Measurements from ENCODE around the gene RIPK4. TPM values are rescaled to one million over a fixed set of nuclear protein-coding genes. Genes with fewer than 3 reads are reported as not detected.
"Not testable (repeated sequence)": the region's sequence is repeated elsewhere in the genome, so short reads cannot be mapped to it uniquely, and the experiment has no call there.

Gene RIPK4
- polyA plus RNA-seq, 1 donor = 14.4 TPM

DNA sequence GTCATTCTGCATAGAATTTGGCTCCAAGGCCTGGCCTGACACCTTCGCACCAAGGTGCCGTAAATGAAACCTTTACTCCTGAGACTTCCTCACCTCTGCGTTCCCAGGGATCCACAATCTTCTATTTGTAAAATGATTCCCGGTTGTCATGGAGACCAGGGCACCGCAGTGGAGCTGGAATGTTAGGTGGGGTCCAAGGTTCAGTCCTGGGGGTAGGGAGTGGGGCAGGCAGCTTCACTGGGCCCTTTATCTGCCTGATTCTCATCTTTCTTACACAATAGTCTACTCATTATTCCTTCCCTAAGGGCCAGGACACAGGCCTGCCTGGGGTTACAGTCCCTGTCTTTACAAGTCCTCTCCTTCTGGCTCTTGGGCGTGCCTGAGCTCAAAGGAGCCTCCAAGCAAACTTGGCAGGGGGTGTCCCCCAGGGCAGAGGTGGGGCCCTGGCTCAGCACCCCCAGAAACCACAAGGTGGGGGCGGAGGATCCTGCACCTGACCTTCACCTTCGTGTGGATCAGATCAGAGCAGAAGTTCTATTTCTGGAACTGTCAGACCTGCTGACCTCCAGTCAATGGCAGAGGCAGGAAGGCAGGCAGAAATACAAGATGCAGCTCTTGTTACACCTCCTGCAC lies 51.1 kb downstream of the RIPK4 start:
- DNase-seq = peak; percentile 39

DNA sequence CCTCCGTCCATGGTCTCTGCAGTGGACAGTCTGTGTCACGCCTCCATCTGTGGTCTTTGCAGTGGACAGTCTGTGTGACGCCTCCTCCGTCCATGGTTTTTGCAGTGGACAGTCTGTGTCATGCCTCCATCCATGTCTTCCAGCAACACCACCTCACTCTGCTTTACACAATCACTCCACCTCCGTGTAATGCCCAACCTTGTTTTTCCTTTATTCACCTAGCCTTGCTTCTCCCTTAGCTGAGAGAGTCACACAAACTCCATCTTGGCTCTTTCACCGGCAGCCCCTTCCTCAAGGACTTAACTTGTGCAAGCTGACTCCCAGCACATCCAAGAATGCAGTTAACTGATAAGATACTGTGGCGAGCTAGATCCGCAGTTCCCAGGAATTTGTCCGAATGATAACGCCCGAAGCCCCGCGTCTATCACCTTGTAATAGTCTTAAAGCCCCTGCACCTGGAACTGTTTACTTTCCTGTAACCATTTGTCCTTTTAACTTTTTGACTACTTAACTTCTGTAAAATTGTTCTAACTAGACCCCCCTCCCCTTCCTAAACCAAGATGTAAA lies 52.5 kb downstream of the RIPK4 start:
- DNase-seq = not testable (repeated sequence)

DNA sequence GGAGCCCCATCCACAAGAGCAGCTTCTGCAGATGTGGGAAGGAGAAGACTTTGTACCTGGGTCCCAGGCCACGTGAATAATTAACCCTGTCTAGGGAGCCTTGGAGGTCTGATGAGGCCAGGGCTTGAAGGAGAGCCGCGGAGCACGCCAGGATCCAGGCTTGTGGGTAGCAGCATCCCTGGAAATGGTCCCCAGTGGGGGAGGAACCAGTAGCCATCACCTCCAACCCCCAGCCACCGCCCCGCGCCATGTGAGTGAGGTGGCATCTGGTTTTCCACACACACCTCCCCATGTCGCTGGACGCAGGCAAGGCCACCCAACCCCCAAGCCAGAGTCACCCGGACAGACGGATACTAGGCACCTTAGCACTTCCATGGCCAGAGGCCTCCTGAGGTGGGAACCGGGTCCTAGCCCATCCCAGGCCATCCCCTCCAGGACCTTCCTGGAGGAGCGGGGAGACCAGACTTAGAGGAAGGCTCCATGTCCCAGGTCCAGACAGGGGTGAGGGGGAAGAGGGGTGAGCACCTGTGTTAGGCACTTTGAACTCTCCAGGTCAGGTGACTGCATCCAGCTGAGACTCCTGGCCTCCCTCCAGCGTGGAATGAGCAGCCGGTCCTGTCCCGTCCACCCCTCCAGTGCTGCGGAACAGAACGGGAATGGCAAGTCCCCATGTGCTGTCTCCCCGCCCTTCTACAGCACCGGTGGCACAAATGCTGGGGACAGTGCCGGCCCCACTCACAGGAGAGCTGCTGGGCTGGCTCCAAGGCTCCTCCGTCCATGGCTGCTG lies 53.2 kb downstream of the RIPK4 start:
- no peak for DNase-seq

DNA sequence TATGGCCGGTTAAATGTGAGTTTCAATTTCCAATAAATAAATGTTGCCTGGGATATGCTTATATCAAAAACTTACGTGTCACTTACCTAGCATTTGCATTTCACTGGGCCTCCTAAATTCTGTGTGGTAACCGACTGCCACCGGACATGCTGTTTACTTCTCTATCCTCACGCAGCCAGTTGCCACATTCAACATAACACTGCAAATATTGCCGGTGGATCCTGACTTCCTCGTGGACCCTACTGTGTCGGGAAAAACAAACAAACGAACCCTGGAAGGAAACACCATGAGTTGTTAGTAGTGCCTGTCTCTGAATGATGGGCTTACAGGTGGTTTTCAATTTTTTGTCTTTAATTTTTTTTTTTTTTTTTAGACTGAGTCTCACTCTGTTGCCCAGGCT lies 54.1 kb downstream of the RIPK4 start:
- DNase-seq = no peak

DNA sequence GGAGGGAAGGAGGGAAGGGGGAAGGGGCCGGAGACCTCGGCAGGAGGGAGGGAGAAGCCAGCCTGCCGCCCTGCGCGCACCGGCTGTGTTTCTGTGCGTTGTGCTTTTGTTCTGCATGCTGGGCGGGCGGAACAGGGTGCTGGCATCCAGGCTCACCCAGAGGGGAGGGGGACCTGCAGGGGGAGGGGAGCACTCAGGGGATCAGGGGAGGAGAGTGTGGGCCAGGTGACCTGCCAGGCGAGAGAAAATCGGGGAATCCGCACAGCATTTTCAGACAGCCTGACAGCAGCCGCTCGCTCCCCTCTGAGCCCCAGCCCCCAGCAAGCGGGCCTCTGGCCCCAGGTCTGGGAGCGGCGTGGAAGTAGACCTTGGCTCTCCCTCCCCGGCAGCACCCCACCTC lies 54.7 kb downstream of the RIPK4 start:
- no peak for DNase-seq

DNA sequence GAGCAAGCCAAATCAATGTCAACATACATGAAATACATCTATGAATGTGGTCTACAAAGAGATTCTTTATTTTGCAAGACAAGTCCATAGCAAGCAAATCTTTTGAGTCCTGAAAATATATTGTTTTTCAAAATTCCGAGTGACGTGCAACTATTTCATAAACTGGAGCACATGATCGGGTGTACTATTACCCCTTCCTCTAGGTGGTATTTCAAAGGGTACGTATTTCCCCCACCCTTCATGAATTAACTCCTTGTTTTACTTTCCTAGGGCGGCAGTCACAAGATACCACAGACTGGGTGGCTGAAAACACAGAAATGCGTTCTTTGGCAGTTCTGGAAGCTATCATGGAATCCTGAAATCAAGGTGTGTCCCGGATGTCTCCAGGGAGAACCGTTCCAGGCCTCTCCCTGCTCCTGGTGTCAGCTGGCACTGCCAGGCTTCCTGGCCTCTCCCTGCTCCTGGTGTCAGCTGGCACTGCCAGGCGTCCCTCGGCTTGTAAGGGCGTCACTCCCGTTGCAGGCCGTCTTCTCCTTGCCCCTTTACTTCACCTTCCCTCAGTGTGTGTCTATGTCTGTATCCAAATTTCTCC lies 55.3 kb downstream of the RIPK4 start:
- no peak for DNase-seq

DNA sequence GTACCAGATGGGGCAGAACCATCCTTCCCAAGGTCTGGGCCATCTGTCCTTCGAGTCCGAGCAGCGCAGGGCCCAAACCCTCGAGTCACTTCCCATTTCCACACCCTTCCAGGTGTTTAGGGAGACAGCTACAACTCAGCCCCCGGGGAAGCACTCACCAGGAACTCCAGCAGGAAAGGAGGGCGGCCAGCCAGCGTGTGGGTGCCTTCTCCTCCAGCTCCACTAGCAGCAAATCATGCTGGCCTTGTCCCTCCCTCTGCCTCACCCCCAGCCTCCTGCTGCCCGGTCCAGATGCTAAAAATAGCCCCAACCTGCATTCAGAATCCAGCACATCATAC lies 56.1 kb downstream of the RIPK4 start:
- DNase-seq = no peak

DNA sequence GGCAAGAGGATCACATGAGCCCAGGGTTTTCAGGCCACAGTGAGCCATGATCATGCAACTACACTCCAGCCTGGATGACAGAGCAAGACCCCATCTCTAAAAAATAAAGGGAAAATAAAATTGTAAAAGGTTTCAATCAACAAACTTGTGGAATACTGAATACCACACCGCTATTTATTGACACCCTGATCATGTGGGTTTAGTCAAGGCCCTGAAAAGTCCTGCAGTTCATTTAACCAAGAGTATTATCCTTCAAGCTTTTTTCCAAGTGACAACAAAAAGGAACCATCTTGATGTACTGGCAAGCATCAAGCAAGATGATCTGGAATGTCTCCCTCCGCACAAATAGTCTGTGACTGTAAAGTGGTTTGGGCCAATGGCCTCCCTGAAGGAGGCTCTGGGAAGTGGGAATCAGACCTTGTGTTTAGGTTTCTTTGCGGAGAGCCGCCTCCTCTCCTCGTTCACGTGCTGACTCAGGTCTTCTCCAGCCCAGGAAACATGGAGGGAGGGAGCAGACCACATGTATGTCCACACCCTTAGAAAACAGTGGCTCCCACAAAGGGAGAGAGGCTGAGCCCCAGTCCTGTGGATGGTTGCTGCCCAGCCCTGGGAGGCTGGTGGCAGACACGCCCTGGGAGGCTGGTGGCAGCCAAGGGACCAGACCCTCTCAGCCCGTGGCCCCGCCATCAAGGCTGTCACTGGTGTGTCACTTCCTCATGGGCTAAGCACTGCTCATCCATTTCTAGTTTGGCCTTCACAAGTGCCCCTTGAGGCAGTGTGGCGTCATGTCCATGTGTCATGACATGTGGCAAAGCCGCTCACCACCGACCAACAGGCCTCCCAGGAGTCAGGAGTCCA lies 56.7 kb downstream of the RIPK4 start:
- DNase-seq = no peak

DNA sequence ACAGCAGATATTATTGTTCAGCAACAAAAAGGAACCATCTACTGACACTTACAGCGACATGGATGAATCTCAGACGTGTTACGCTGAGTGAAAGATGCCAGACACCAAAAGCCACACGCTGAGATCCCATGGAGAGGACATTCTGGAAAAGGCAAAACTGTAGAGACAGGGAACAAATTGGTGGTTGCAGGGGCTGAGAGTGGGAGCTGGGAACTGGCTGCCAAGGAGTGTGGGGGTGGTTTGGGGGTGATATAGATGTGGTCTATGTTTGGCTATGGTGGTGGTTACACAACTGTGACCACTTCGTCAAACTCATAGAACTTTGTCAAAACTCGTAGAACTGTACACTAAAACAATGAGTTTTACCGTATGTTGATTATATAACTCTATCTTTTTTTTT lies 57.7 kb downstream of the RIPK4 start:
- no peak for DNase-seq

DNA sequence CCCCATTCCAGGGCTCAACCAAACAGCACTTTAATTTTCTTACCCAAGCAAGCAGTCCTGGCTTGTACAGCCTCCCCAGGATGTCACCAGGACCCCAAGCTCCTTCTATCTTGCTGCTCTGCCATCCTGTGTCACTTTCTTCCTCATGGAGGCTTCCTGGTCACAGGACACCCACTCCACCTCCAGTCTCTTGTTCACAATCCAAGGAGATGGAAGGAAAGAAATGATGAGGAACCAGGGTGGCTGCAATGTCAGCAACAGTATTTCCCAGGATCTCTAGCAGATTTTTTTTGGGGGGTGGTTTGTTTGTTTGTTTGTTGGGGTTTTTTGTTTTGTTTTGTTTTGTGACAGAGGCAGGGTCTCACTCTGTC lies 58.9 kb downstream of the RIPK4 start:
- no peak for DNase-seq

DNA sequence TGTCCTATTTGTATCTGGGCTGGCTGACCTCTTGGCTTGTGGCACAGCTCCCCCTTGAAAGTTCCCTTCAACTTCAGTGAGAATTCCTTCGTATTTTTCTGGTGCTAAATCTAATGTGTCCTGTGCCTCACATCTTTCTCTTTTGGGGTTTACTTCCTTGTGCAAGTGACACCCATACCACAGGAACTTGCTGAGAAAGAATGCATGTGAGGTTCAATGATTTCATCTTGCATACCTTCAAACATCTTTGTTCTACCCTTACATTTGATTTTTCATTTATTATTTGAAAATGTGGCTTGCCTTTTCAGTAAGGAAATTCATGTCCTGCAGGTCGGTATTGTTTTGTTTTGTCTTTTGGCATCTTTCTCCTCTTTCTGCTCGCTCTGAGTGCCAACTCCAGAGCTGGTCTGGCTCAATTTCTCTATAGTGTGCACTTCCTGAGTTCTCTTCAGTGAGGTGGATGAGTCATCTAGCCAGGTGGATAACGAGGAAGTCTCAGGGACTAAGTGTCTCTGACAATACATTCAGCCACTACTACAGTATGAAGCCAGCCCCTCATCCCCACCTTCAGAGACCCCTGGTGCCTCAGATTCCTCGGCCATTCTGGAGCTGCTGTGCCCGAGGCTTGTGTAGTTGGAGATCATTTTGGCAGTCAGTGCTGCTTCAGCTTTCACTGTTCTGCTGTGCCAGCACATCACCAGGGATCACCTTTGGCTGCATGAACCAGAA lies 59.5 kb downstream of the RIPK4 start:
- no peak for DNase-seq

DNA sequence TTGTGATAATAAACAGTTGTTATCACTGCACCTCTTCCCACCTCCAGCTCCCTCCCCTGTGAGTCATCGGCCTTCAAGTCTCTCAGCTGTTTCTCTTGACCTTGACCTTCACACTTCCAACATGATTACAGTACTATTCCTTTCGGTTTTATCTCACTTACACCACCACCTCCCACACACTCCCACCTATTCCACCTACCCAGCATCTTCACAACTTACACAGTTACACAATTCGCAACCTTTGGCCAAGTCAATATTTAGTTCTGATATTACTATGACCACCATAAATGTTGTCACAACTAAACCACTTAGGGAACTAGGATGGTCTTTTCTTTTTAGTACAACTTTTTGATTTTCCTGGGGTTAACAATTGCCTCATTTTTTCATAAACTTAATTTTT lies 60.2 kb downstream of the RIPK4 start:
- no peak for DNase-seq

DNA sequence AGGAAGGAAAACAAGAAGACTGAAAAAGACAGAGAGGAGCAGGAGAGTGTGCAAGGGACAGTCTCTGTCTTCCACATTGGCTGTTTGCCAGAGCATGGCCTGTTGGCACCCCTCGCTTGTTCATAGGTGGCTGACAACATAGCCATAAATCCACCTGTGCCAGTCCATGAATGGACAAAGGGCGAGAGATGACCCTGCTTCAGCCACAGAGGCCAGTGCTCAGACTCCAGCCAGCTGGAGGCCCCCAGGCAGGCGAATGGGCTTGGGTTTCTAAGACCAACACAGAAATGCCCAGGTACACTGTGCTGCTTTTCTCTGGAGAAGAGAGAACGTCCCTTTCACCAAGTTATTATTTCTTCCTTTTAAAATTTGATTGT lies 60.6 kb downstream of the RIPK4 start:
- DNase-seq = no peak

DNA sequence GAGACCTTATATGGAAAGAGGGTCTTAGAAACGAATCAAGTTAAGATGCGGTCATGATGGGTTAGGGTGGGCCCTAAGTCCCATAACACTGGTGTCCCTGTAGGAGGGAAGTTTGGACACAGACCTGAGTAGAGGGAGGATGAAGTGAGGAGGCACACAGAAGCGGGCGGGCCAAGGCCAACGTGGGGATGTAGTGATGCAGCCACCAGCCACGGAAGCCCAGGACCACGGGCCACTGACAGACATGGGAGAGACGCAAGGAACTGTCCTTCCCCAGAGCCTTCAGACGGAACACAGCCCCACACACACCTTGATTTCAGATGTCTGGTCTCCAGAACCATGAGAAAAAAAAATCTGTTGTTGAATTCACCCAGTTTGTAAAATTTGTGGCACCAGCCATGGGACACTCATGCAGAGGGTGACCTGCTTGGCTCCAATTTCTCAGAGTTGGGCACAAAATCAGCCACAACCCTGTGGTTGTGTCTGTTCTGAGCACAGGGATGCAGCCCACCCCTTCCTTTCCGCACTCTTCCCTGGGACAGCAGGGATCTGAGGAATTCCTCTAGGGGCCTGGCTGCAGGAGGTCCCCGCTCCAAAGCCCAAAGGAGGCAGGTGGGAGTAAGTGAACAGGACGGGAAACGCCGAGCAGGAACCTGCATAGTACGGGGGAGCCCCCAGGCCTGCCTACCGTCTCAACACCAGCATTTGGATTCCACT lies 61.1 kb downstream of the RIPK4 start:
- no peak for DNase-seq

DNA sequence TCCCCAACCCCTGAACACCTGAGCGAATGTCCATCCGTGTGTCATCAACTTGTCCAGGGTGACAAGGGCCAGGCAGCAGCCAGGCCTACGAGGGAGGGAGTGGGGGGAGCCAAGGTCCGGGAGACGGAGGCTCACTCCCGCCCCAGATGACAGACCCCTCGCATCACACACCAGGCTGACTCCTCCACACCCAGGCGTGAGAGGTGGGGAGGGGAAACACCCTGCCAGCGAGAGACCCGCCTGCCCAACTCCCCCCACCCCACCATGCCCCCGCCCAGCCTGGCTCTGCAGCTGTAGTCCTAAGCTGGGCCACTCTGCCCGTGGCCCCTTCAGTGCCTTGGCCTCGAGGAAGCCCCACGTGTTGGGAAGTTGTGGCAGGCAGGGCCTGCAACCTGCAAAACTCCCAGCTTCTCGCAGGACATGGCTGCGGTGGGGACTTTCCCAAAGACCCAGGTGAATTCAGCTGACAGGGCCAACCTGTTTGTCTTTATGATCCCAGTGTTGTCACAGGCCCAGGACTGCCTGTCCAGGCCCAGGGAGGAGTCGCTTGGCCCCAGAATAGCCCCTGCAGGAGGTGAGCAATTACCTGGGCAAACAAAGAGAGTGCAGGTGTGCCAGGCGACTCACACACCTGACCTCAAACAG lies 62.9 kb downstream of the RIPK4 start:
- no peak for DNase-seq

DNA sequence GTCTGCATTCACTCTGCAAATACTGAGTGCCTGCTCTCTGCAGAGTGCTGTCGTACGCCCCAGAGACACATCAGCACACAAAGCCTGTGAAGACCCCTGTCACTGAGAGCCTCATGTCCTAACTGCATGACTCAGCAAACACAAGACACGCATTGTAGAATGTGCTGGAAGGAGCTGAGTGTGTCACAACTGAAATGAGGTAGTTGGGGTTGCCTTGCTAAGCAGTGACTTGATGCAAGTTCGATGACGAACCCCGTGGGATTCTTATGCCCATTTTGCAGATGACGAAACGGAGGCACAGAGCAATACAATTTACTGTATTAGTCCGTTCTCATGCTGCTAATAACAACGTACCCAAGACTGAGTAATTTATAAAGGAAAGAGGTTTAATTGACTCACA lies 65.1 kb downstream of the RIPK4 start:
- no peak for DNase-seq

DNA sequence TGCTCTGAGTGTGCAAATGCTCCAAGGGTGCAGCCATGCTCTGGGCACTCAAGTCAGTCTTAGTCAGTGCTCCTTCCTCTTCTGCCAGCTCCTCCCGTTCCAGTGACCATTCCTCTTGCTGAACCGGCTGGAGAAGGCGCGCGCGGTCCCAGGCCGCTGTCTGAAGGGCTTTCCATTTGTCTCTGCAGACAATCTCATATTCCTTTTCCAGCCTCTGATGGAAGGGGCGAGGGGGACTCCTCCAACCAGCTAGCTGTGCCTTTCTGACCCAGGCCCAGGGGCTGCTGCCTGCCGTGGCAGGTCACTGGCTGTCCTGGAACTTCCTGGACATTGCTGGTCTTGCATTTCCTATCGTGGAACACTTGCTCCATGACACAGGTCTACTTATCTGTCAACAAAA lies 67.5 kb downstream of the RIPK4 start:
- DNase-seq = no peak

DNA sequence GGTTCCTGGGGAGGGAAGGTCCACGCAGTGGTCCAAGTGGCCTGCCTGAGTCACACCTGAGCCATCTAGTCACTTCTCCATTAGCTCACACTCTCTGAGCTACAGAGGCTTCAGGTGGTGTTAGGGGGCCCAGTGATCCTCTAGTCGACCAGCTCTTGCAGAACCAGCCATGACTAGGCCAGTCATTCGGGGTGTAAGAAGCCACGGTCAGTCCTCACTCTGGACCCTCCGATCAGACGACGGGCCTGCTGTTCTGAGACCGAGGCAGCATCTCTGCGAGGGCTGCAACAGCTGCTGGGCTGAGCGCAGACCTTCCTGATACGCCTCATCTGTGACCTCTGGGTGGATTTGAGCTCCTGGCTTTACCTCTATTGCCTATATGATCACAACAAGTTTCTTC lies 68.8 kb downstream of the RIPK4 start:
- DNase-seq = no peak

DNA sequence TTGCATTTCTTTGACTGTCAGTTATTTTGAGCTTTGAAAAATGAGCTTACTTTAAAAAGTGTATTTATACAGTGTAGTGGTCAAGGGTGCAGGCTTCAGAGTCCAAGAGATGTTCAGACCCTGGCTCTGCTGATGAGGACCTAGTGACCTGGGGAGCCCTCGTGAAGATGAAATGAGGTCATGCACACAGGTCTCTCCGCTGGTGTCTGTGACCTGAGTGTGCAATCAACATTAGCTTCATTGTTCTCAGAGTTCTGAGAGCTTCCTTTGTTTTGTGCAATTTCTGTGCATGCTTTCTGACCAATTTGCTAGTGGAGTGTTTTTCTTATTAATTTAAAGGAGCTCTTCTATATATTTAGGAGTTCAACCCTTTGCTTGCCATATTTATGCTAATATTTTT lies 71.3 kb downstream of the RIPK4 start:
- DNase-seq = no peak

DNA sequence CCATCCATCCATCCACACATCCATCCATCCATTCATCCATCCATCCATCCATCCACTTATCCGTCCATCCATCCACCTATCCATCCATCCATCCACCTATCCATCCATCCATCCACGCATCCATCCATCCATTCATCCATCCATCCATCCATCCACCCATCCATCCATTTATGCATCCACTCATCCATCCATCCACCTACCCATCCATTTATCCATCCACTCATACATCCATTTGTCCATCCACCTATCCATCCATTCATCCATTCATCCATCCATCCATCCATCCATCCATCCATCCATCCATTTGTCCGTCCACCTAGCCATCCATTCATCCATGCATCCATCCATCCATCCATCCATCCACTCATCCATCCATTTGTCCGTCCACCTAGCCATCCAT lies 72.8 kb downstream of the RIPK4 start:
- not testable (repeated sequence) for DNase-seq

DNA sequence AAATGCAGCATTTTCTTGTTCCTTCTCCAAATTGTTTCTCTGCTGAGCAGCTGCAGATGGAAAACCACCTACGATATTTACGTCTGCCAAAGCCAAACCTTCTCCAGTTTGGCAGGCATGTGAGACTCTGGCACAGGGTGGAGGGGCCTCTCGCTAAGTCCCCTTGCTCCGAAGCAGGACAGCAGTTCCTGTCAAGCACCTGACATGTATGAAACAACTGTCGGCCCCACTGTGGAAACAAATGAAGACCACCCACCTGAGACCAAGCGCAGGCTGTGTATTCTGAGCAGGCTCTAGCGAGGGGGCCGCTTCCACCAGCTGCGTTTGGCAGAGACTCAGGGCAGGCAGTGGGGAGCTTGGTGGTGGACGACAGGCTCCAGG lies 74.7 kb downstream of the RIPK4 start:
- no peak for DNase-seq

Data from left kidney (tissue), 2 donors.